Choroid plexus epithelial cell (primary cell): ENCODE measurements around the gene CSNK2A1.
"Not testable (repeated sequence)": the region's sequence is repeated elsewhere in the genome, so short reads cannot be mapped to it uniquely, and the experiment has no call there.

Experiments used
- DNase-seq: peaks from one replicate; pipeline ENCODE4 v3.0.0-alpha.2; 2010; ENCODE audit warnings: low read depth
- H3K4me3 ChIP-seq: 2 replicates; pipeline ENCODE4 v1.5.1; 2011; ENCODE audit warnings: low read depth, mild to moderate bottlenecking, control low read depth, low read length, moderate library complexity
- CTCF ChIP-seq: conservative IDR thresholded peaks from 2 replicates; pipeline ENCODE4 v1.5.1; 2011; ENCODE audit warnings: low read depth, mild to moderate bottlenecking, control low read depth, inconsistent platforms, low read length, moderate library complexity

Gene CSNK2A1

GRCh38 chr20:584161-584970 is 40.8 kb upstream of the CSNK2A1 start:
- TF ChIP-seq CTCF: no peak
- DNase-seq: peak; percentile 26
- H3K4me3 ChIP-seq: no peak overlapping the region

GRCh38 chr20:582204-582603 is 38.6 kb upstream of the CSNK2A1 start:
- no peak for DNase-seq
- no peak overlapping the region for H3K4me3 ChIP-seq
- TF ChIP-seq CTCF: no peak

- not testable (repeated sequence) for DNase-seq, H3K4me3 ChIP-seq
Measured at GRCh38 chr20:578940-579690, 35.5 kb upstream of the CSNK2A1 start.

GRCh38 chr20:577167-577791 is 33.7 kb upstream of the CSNK2A1 start:
- TF ChIP-seq CTCF: peak; percentile 51
- H3K4me3 ChIP-seq: no peak overlapping the region
- no peak for DNase-seq

- no peak for DNase-seq
- TF ChIP-seq CTCF: no peak
- no peak overlapping the region for H3K4me3 ChIP-seq
Measured at GRCh38 chr20:576156-576555, 32.6 kb upstream of the CSNK2A1 start.

GRCh38 chr20:575230-575629 is 31.6 kb upstream of the CSNK2A1 start:
- no peak for DNase-seq
- TF ChIP-seq CTCF: no peak
- no peak overlapping the region for H3K4me3 ChIP-seq

- no peak overlapping the region for H3K4me3 ChIP-seq
- no peak for TF ChIP-seq CTCF
- DNase-seq: no peak
Measured at GRCh38 chr20:574297-574942, 30.8 kb upstream of the CSNK2A1 start.
